Left colon (tissue), 2 donors: ENCODE data around the gene DNALI1. TPM values are rescaled to one million over a fixed set of nuclear protein-coding genes. Genes with fewer than 3 reads are reported as not detected.

Experiments used
- total RNA-seq, 2 donors: library from RNA; stranded (reverse); fragmentation: NEBNext Ultra II Directional; extraction: Animal tissue kit (Norgen Biotek cat#: 25700); gene quantifications; one replicate each; pipeline ENCODE4 v1.2.1, GENCODE V29; 2021
- donor health status: DM: no; HTN: no; CAD: no.
- donor health status: DM: yes; HTN: yes; CAD: no.

Gene DNALI1
- total RNA-seq, 2 donors from 2014 or later, result 3.7 to 4.5 TPM

Other genes starting within 250 kb of the DNALI1 start
- gene ZC3H12A, start 82.4 kb upstream of the DNALI1 start, total RNA-seq, result 10 to 100 TPM; 24.0 to 61.6 TPM
- gene MEAF6, start 42.2 kb upstream of the DNALI1 start, total RNA-seq, result 10 to 100 TPM; 38.1 to 41.4 TPM
- gene SNIP1, start 2.6 kb upstream of the DNALI1 start, total RNA-seq, result 10 to 100 TPM; 15.1 to 15.9 TPM
- gene GNL2, start 39.0 kb downstream of the DNALI1 start, total RNA-seq, result 10 to 100 TPM; 29.9 to 35.1 TPM
- gene RSPO1, start 78.0 kb downstream of the DNALI1 start, total RNA-seq, result under 1 TPM; 0.52 to 0.78 TPM
- 10 to 100 TPM in 1 of 2 donors, 1 to 10 TPM in 1; 7.9 to 10.2 TPM for gene CDCA8, start 135.6 kb downstream of the DNALI1 start, total RNA-seq
- 10 to 100 TPM; 49.2 to 62.5 TPM for gene EPHA10, start 208.2 kb downstream of the DNALI1 start, total RNA-seq
- 1 to 10 TPM; 7.0 to 7.6 TPM for gene MANEAL, start 236.9 kb downstream of the DNALI1 start, total RNA-seq